PC-9 (cell line): ENCODE data around the gene MOB3C. TPM values are rescaled to one million over a fixed set of nuclear protein-coding genes. Genes with fewer than 3 reads are reported as not detected.

Experiments used
- BruUV-seq: library from RNA; stranded (reverse); fragments of 400-500 nt; replicated peaks from 2 replicates; lab custom pipeline; 2021; lab: Mats Ljungman, UMichigan
- CTCF ChIA-PET: fragments of 300-600 bp; sonication (Branson Sonifier 250); formaldehyde crosslinking; loops from one replicate; lab custom pipeline; 2022; ENCODE audit warnings: antibody characterized with exemption; lab: Charles Lee
- POLR2A ChIA-PET: fragments of 300-600 bp; sonication (Branson Sonifier 250); formaldehyde crosslinking; loops from one replicate; lab custom pipeline; 2022; ENCODE audit warnings: antibody characterized with exemption; ENCODE audit not compliant: unreplicated experiment; lab: Charles Lee
- DNase-seq, 2 experiments: peaks; one replicate each; pipeline versions ENCODE4 v3.0.0 to v3.0.0-alpha.2; 2015 to 2022; ENCODE audit warnings: mixed read lengths in 1 of 2
- H2AFZ ChIP-seq: fragments of 200-600 bp; sonication (generic); 2 replicates; pipeline ENCODE4 v1.8.1; 2017; ENCODE audit warnings: antibody characterized with exemption
- H3F3A ChIP-seq: fragments of 200-600 bp; sonication (generic); 2 replicates; pipeline ENCODE4 v1.8.1; 2017; ENCODE audit warnings: antibody characterized with exemption, mild to moderate bottlenecking, low read depth; ENCODE audit not compliant: insufficient read depth
- H3K27ac ChIP-seq: fragments of 200-600 bp; sonication (generic); 2 replicates; pipeline ENCODE4 v1.6.1; 2016; ENCODE audit warnings: mixed run types
- H3K27me3 ChIP-seq: fragments of 200-600 bp; sonication (generic); 2 replicates; pipeline ENCODE4 v1.6.1; 2016; ENCODE audit warnings: low read depth, mixed run types; ENCODE audit not compliant: insufficient read depth
- H3K36me3 ChIP-seq: fragments of 200-600 bp; sonication (generic); 2 replicates; pipeline ENCODE4 v1.6.1; 2016; ENCODE audit warnings: low read depth, mixed run types
- H3K4me1 ChIP-seq: fragments of 200-600 bp; sonication (generic); replicated peaks from 2 replicates; pipeline ENCODE4 v1.6.1; 2016; ENCODE audit warnings: mixed run types; ENCODE audit not compliant: insufficient read depth
- H3K4me2 ChIP-seq: fragments of 200-600 bp; sonication (generic); 2 replicates; pipeline ENCODE4 v1.6.1; 2017; ENCODE audit warnings: mixed run types
- H3K4me3 ChIP-seq: fragments of 200-600 bp; sonication (generic); 2 replicates; pipeline ENCODE4 v1.6.1; 2016; ENCODE audit warnings: mixed run types
- H3K79me2 ChIP-seq: fragments of 200-600 bp; sonication (generic); 2 replicates; pipeline ENCODE4 v1.6.1; 2017; ENCODE audit warnings: low read depth, mixed run types
- H3K9me2 ChIP-seq: fragments of 200-600 bp; sonication (generic); 2 replicates; pipeline ENCODE4 v1.8.1; 2017; ENCODE audit warnings: mild to moderate bottlenecking; ENCODE audit not compliant: insufficient read depth
- H3K9me3 ChIP-seq: fragments of 200-600 bp; sonication (generic); 2 replicates; pipeline ENCODE4 v1.8.1; 2016; ENCODE audit warnings: low read depth; ENCODE audit not compliant: insufficient read depth
- H4K20me1 ChIP-seq: fragments of 200-600 bp; sonication (generic); 2 replicates; pipeline ENCODE4 v1.8.1; 2017; ENCODE audit not compliant: insufficient read depth
- EZH2 ChIP-seq: fragments of 200-600 bp; sonication (generic); IDR thresholded peaks from 2 replicates; pipeline ENCODE4 v1.8.0; 2017; ENCODE audit warnings: antibody characterized with exemption, low read depth
- intact Hi-C: fragments of 100-400 bp; cut with micrococcal nuclease; formaldehyde crosslinking; loops from one replicate; pipeline ENCODE4 v1.10.0; 2022; ENCODE audit not compliant: unreplicated experiment
- total RNA-seq: library from RNA; stranded (reverse); gene quantifications from 2 replicates; pipeline ENCODE4 v1.2.3, GENCODE V29; 2021
- TF ChIP-seq, protein P1 (sequence below): fragments of 200-600 bp; sonication (generic); conservative IDR thresholded peaks from 2 replicates; pipeline ENCODE4 v1.6.1; 2017; ENCODE audit warnings: mixed run types, antibody characterized with exemption, mild to moderate bottlenecking, moderate library complexity

MOB3C gene
- total RNA-seq, 1 experiment from 2014 or later, result 35.2 TPM

- H3K27me3 ChIP-seq, result no peaks in the 10 kb centered on the region
- DNase-seq, result no peak
- POLR2A ChIA-PET, result no interaction called here
- no peak overlapping the region for H2AFZ ChIP-seq
- H3K4me3 ChIP-seq, result no peak overlapping the region
- H3K36me3 ChIP-seq, result no peaks in the 10 kb centered on the region
- CTCF ChIA-PET, result no interaction called here
- H3F3A ChIP-seq, result no peaks in the 10 kb centered on the region
- H3K27ac ChIP-seq, result no peak overlapping the region
- no peaks in the 10 kb centered on the region for H3K9me3 ChIP-seq
- H3K79me2 ChIP-seq, result no peaks in the 10 kb centered on the region
- H3K9me2 ChIP-seq, result no peaks in the 10 kb centered on the region
- H4K20me1 ChIP-seq, result no peaks in the 10 kb centered on the region; the same call in 1 of the 2 replicates
- H3K4me2 ChIP-seq, result no peak overlapping the region
- intact Hi-C loops, result no loop called here
- H3K4me1 ChIP-seq, result no peaks in the 10 kb centered on the region
- TF ChIP-seq, protein P1, sequence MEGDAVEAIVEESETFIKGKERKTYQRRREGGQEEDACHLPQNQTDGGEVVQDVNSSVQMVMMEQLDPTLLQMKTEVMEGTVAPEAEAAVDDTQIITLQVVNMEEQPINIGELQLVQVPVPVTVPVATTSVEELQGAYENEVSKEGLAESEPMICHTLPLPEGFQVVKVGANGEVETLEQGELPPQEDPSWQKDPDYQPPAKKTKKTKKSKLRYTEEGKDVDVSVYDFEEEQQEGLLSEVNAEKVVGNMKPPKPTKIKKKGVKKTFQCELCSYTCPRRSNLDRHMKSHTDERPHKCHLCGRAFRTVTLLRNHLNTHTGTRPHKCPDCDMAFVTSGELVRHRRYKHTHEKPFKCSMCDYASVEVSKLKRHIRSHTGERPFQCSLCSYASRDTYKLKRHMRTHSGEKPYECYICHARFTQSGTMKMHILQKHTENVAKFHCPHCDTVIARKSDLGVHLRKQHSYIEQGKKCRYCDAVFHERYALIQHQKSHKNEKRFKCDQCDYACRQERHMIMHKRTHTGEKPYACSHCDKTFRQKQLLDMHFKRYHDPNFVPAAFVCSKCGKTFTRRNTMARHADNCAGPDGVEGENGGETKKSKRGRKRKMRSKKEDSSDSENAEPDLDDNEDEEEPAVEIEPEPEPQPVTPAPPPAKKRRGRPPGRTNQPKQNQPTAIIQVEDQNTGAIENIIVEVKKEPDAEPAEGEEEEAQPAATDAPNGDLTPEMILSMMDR, result no peak
- no peak for TF ChIP-seq EZH2
- BruUV-seq, result no TSS peak
These were observed 33.1 kb downstream of the MOB3C start for GRCh38 chr1:46583494-46583893.

DNA sequence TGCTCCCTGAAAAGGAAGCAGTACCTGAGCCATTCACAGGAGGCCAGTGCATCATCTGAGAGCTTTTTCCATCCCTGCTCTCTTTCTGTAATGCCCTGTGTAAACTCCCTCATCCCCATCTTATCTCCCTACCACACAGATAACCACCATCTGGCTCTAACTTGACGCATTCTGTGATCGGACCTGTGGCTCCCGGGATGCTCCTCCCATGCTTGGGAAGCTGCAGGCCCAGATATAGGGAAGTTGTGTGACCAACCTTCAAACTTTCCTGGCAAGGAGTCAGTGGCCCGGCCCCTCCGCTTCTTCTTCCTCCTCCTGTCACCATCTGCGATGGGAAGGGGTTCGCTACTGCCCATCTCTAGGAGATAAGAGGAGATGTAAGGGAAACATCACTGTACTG lies 33.6 kb downstream of the MOB3C start:
- TF ChIP-seq, protein P1, result no peak
- TF ChIP-seq EZH2, result no peak
- H3K9me2 ChIP-seq, result no peaks in the 10 kb centered on the region
- ChIA-PET POLR2A (no interaction called here), CTCF (interaction anchor here (0.5 kb wide), 1 partner anchor 176 kb away, joined by 14 read pairs; no protein-coding TSS in a partner anchor)
- H2AFZ ChIP-seq, result no peak overlapping the region
- H3K4me2 ChIP-seq, result no peak overlapping the region
- no peak overlapping the region for H3K27ac ChIP-seq
- no peaks in the 10 kb centered on the region; the same call in 1 of the 2 replicates for H4K20me1 ChIP-seq
- no peak overlapping the region for H3K4me3 ChIP-seq
- no peaks in the 10 kb centered on the region for H3K4me1 ChIP-seq
- H3K36me3 ChIP-seq, result no peaks in the 10 kb centered on the region
- no TSS peak for BruUV-seq
- H3K79me2 ChIP-seq, result no peaks in the 10 kb centered on the region
- no peaks in the 10 kb centered on the region for H3F3A ChIP-seq
- no peaks in the 10 kb centered on the region for H3K27me3 ChIP-seq
- no peaks in the 10 kb centered on the region for H3K9me3 ChIP-seq
- intact Hi-C loops, result no loop called here
- no peak for DNase-seq

DNA sequence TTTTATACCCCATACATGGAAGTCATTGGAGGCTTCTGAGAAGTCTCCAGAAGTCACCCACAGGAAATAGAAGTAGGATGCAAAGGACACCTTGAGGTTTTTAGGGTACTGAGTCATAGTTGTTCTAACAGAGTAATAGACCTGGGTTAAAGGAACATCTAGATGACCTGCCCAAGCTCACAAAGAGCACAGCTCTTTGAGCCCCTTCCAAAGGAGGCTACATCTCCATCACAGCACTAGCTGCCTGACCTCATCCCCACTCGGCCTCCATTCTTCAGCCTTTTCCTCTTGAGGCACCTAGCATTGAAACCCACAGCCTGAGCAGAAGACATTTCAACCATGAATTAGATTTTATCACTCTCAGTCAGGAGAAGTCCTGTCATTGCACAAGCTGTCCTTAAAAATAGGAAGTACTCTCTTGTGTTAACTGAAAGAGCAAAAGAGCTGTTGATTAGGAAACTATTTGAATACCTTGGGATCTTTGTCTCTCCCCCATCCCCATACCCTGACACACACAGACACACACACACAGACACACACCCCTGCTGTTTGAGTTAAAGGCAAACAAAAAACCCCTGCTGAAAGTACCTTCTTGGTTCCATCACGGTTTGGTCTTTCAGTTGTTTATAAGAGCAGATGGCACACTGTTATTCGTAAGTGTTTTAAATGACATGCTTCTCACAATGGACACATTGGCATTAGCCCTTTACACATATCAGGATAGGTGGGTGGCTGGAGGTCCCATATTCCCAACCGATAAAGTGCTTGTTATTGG lies 34.7 kb downstream of the MOB3C start:
- DNase-seq, result no peak
- no peak overlapping the region for H3K4me3 ChIP-seq
- no peaks in the 10 kb centered on the region for H3F3A ChIP-seq
- no peak overlapping the region for H3K4me2 ChIP-seq
- H3K9me3 ChIP-seq, result no peaks in the 10 kb centered on the region
- no peaks in the 10 kb centered on the region for H3K27me3 ChIP-seq
- H3K36me3 ChIP-seq, result no peaks in the 10 kb centered on the region
- ChIA-PET CTCF (interaction anchor here (0.6 to 0.7 kb wide), 2 partner anchors 157 to 215 kb away, joined by 3 read pairs; no protein-coding TSS in a partner anchor), POLR2A (no interaction called here)
- no peaks in the 10 kb centered on the region for H3K4me1 ChIP-seq
- no peak overlapping the region for H2AFZ ChIP-seq
- no peaks in the 10 kb centered on the region for H3K9me2 ChIP-seq
- no TSS peak for BruUV-seq
- H3K79me2 ChIP-seq, result no peaks in the 10 kb centered on the region
- no peak overlapping the region for H3K27ac ChIP-seq
- no peaks in the 10 kb centered on the region; the same call in 1 of the 2 replicates for H4K20me1 ChIP-seq
- intact Hi-C loops, result no loop called here
- TF ChIP-seq, protein P1, result no peak
- TF ChIP-seq EZH2, result no peak
